ENCODE measurements around the gene FOXA2.

FOXA2 gene

DNA sequence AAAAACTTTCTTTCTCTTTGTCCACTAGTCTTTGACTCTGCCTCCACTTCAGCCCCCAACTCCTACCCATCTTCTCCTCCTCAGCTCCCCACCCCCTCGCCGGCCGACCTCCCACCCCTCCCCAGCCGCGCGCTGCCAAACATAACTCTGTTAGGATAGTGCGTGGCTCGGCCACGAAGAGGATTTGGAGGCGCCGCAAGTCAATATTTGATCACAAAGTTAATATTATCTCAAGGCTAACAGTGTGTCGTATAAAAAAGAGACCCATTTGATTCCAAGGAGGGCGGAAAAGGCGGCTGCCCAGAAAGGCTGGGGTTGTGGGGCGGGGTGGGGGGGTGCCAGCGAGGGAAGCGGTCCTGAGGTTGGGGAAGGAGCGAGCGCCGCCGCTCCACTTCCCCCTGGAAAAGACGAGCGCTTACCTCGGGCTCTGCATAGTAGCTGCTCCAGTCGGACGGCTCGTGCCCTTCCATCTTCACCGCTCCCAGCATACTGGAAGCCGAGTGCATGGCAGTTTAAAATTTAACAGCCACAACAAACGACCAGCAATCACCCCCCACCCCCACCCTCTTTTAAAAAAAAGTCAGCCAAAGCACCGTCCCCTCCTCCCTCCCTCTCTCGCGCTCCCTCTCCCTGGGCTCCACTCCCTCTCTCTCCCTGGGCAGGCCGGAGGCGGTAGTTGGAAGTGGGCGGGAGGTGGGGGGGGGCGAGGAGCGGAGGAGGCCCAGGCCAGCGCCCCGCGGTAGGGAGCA is 425 bp downstream of the FOXA2 start:
- no peak for DNase-seq

DNA sequence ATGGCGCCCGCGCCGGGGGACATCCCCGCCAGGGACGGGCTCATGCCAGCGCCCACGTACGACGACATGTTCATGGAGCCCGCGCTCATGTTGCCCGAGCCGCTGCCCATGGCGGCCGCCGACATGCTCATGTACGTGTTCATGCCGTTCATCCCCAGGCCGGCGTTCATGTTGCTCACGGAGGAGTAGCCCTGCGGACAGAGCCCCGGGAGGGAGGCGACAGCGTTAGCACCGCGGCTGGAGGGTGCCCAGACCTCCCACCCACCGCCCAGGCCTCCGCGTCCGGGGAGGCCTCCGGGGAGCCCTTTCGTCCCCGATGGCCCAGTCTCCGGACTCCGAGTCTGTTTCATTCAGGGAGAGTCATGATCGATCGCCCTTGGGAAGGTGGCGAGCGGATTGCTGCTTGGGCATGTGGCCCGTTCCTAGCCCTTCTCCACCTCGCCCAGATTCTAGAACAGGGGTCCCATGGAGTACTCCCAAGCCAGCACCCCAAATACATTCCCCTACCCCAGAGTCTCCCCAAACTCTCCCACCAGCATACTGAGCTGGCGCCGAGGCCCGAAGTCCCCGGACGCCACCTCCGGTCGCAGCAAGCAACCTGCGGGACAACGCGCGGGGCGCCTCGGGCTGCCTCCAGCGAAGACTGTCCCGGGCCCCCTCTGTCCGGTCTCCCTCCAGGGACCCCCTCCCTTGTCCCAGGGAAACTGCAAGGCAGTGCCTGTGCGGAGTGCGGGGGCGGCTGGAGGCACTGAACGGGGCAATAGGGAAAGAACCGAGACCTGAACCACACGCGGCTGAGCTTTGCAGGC is 1.2 kb downstream of the FOXA2 start:
- DNase-seq, result no peak

DNA sequence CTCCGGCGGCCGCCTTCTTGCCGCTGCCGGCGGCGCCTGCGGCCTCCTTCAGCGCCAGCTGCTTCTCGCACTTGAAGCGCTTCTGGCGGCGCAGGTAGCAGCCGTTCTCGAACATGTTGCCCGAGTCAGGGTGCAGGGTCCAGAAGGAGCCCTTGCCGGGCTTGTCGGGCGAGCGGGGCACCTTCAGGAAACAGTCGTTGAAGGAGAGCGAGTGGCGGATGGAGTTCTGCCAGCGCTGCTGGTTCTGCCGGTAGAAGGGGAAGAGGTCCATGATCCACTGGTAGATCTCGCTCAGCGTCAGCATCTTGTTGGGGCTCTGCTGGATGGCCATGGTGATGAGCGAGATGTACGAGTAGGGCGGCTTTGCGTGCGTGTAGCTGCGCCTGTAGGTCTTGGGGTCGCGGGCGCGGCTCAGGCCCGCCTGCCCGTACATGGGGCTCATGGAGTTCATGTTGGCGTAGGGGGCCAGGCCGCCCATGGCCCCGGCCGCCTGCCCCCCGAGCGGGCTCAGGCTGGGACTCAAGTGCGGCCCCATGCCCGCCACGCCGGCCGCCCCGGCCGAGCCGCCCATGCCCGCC is 1.9 kb downstream of the FOXA2 start:
- DNase-seq, result no peak

DNA sequence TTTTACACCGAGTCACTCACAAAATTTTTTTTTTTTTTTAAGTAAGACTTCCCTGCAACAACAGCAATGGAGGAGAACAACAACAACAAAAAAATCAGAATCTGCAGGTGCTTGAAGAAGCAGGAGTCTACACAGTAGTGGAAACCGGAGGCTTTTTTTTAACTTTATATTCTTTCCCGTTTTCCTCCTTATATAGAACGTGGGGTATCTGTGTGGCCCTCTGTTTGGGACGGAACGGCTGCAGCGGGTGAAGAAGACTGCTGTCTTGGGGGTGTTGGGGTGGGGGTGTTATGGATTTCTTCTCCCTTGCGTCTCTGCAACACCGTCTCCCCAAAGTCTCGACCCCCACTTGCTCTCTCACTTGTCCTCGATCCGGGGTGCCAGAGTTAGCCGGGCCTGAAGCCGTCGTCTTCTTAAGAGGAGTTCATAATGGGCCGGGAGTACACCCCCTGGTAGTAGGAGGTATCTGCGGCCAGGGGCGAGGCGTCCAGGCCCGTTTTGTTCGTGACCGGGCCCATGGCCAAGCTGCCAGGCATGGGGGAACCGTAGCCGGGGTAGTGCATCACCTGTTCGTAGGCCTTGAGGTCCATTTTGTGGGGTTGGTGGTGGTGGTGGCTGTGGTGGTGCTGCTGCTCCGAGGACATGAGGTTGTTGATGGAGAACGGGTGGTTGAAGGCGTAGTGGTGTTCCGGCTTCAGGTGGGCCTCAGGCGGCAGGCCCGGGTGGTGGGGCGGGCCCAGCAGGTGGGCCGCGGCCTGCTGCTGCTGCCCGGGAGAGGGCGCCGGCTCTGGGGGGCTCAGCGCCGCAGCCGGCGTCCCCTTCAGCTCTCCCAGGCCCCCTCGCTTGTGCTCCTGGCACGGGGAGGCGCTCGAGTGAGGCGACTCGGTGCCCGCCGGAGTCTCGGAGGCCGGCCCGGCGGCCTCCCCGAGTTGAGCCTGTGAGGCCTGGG is 2.7 kb downstream of the FOXA2 start:
- no peak for DNase-seq

DNA sequence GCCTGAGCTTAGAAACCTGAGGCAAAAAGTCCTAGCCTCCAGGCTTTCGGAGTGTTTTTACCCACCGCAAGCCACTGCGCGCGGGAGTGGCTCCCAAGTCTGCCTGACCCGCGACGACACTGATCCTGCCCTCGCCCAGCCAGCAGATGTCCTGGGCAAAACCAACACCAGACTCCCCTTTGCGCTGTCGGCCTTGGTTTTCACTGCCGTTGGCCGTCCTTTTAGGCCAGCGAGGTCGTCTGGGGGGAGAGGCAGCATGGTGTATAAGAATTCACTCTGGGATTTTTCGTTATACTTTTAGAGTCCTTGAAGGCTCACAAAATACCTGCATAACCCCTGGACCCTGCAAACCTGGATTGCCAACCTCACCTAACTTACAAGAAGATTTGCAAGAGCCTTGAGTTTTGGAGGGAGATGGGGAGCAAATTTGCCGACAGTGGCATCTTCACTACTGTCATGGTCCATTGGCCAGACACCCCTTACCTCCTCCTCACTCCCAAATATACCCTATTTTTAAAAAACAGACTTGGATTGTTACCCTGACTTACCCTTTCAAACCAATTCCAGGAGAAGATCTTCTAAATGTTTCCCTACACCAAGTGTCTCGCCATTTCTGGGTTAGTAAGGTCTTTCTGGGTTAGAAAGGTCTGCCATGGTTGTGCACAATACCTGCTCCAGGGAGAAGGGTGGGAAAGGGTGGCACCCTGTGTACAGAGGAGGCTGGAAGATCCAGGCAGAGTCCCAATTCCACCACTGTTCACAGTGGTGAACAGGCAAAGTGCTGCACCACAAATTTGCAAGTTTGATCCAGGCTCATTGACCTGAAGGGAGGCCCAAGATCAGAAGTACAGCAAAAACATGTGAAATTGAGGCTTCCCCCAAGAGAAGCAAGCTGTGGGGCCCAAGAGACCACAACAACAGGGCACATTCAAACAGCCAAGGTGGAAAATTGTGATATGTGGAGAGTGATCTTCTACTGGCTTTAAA is 4.4 kb downstream of the FOXA2 start:
- no peak for DNase-seq

DNA sequence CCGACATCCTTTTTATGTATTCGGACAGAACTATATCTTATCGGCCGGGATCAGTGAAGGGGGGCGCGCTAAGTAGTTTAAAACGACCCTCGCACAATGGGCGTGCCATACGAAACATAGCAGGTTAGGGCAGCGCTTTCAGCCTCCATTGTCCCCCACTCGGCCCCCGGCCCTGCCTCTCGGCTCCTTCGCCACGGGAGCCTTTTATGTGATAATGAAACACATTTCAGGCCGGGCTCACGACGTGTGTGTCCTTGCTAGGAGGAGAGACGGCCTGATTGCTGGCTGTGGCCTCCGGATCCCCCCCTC is 5.3 kb downstream of the FOXA2 start:
- DNase-seq, result no peak

DNA sequence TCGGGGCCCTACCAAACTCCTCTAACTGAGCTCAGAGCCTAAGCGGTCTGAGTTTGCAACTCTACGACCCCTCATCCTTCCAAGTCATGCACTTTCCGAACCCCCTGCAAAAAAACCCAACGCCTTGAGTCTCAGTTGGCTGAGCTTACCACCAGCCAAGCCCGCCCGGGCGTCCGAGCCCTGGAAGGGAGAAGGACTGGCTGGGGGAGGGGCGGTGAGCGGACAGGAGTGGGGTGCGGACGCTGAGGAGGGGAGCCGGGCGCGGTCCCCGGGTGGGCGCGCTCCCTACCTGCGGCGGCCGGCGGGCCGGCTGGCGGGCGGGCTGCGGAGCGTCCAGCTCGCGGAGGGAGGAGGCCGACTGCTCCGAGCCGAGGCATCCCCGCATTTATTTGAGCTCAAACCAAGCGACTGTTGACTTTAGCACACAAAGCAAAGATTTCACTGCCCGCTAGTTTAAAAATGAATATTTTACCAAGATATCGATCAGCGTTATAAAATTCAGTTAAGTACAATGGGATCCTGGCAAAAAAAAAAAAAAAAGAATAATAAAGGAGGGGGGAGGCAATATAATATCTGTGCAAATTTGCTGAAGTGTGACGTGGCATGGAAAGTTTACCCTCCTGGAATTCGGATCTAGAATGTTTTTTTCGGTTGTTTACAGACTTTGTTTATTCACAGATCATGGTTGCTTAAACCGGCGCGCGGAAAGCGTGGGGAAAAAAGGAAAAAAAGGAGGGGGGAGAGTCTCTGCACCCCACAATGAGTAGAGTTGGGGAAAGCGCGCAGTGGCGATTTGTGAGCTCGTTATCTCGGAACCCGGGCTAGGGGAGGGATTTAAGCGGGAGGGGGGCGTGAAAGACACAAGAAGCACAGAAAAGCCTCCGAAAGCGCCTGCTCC is 5.9 kb downstream of the FOXA2 start:
- no peak for DNase-seq

DNA sequence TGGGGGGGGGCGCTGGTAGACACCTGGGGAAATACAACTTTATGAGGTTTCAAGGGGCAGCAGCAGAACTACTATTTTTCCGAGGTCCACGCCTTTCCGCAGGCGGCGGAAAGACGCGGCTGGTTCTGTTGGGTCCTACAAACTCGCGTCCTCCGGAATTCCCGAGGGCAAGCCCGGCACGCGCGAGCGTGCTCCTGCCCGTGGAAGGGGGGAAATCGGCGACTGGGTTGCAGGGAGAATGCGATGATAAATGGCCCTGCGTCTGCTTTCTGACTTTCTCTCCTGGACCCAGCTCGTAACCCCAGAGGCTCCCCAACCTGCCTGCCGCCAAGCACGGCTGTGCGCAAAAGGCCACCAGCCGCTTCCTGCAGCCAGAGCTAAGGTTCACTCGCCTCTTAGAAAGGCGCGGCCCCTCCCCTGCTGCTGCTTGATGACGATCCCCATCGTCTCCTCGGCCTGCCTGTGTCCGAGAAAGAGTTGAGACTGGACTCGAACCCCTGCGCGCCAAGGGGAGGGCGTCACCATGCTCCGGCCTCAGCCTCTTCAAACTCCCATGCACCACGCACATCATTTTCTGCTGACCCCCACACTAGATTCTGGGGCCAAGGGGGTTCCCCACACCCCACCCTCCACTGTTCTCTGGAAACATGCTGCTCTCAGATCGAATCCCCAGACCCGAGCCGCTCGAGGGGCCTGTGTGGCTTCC is 6.7 kb downstream of the FOXA2 start:
- no peak for DNase-seq

DNA sequence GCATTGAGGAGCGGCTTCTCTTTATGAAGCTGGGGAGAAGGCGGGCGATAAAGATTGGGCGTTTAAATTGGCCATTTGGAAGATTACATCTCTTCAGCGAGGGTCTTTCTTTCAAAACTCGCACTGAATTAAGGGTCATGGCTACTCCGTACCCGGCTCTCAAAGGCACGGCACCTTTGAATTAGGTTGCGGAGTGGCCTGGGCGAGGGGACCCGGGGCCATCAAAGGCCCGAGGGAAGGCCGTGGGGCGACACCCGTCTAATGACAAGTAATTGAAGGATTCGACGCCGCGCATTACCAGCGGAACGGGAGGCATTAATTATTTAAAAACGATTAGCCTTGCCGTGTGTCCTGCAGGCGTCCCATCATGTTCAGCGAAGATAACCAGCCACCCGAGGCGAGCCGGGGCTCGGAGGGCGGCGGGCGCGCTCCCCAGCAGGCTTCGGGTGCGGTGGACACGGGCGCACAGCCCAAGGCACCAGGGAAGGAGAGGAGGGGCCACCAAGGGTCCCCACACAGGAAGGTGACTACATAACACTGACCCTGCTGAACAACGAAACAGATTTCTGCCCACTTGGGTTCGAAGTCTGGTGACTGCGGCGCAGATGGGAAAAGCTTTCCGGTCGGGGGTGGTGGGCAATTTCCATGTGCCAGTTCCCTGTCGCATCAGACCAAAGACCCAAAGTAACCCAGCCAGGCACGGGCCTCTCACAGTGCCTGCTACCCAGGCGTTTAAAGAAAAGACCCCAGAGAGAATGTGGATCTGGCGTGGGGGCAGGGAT is 7.4 kb downstream of the FOXA2 start:
- no peak for DNase-seq

DNA sequence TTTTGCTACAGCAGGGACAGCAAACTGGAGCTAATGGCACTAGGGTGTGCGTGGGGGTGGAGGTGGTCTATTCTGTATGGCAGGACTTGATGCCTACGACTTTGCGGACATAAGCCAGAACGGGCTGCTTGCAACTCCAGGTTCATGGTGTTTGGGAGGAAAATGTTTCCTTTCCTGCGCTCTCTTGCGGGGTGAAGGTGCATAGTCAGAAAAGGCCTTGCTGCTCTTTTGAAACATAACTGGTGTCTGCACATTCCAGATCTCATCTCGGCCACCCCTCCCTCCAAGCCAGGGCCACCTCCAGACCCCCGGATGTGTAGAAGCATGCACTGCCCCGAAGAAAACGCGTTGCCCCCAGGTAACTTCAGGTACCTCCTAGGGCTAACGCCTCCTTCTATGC is 8.1 kb downstream of the FOXA2 start:
- DNase-seq, result no peak

DNA sequence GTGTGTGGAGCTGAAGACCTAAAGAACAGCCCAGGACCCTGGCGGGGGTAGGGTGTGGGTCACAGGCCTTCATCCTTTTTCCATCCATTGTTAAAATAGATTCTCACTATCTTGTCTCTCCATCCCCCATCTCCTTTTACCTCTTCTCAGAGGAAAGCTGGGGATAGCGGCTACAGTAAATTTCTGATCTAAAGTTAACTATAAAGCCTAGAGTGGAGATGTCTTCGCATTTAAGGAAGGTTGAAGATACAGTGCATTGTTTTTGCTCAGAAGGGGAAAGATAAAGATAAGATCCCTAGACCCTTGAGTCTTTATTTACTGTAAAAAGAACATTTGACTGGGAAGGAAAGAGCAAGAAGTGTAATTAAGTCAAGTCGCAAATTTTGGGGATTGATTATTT is 8.6 kb downstream of the FOXA2 start:
- no peak for DNase-seq

DNA sequence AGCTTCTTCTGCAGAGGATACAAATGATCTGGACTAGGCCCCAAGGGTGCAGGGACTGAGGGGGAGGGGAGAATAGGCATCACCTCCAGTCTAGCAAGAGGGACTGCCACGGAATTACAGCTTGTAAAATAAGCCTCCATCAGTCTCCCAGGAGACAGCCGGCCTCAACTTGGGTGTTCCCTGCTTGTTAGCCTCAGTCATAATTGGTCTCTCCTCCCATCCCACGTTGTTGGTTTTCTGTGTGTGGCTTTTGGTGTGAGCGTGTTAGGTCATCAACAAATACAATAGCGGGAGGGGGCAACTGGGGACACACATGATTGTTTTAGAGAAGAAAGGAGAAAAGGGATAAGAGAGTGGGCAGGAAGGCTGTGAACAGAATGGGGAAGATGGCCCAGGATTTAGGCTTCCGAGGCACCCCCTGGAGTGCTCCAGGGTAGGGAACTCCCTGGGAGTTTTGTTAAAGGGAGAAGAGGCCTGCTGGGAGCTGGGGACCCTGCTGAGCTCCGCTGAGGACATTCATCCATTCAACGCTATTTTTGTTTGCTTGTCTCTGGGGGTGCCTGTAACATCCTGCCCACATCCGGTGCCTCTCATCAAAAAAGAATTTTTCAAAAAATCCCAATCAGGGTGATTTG is 9.2 kb downstream of the FOXA2 start:
- no peak for DNase-seq

DNA sequence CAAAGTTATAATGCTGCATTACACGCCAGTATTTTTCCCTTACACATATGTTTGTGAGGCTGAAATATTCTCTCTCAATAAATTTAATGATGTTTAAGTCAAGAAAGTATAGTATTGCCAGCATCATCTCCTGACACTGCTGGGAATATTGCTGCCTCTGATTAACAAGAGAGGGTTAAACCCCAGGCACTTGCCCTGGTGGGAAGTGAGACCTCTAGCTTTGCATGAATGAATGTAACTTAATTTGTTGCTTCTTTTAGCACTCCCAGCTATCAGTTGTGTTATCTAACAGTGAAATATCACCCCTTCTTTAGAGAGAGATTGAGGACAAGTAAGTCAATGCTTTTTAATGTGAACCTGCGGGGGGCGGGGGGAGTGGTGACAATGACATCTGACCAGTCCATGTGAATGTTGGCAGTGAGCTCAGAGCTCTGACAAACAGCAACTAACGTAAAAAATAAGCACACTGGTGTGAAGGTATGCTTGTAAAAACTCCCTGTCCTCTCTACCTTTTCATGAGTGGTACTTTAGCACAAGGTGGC is 9.8 kb downstream of the FOXA2 start:
- no peak for DNase-seq

DNA sequence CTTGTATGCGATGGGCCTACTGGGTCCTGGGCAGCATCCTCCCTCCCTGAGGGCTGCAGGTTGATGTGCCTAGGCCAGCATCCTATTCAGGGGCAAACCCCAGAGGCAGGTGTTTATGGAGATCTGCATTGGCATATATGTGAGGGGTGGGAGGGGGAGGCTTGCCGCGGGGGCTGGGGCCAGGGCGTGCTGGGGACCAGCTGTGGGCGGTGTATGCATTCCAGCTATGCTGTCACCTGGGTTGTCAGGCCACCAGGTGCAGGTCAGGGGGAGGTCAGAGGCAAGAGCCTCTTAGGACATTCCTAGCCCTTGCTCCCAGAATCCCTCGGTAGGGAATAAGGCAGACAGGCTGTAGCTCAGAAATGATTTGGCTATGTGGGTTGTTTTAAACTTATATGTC is 11.9 kb downstream of the FOXA2 start:
- DNase-seq, result no peak

DNA sequence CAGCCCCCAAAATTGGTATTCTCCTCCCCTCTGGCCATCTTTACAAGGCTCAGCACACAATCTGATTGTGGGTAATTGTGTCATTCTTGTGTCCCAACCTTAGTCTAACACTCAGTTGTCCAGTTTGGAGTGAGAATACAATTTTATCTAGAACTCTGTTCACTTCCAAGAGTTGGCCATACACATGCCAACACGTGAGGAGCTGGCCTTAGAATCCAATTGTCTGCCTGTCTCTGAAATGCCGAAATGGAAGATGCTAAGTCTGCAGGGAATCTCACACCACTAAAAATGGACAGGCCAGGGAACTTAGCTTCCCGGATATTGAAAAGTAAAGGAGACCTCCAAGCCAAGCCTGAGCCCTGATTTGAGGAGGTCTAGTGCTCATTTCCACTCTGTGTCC is 12.3 kb downstream of the FOXA2 start:
- no peak for DNase-seq

DNA sequence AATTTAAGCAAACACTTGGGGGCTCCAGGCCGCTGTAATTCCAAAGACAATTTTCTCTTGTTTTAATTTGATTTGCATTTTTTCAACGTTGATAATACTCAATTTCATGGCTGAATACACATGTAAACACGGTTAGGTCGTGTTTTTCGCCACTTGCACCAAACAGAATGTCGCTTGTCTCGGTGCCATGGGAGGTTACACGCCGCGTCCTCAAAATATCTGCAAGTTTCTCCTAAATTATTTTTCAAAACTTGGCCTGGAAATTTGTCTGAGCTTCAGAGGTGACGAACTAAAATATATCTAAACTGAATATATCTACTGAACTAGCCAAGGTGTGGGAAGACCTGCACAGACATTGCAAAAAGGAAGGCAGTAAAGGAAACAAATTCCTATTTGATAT is 15.0 kb downstream of the FOXA2 start:
- no peak for DNase-seq

DNA sequence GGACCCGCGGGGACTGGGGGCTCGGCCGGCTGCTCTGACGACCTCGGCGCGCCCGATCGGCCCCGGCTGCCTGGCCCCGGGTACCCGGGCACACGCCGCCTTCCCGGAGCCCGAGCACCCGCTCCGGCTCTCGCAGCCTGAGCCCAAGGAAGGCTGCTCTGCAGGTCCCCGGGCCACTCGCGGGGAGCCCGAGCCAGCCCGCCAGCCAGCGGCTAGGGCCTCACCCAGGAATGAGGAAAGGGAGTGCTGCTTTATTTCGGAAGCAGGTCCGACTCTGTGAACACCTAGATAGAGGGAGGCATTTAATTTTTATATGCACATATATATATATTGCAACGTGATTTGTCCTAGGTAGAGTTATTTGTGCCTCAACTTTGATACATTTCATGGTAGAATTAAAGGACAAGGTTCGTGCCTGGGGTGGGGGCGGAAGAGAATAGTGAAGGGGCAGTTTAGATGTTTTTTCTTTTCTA is 15.5 kb downstream of the FOXA2 start:
- DNase-seq, result no peak
